Gastrocnemius medialis (tissue), 4 donors: ENCODE results near the gene CEACAM3. TPM values are rescaled to one million over a fixed set of nuclear protein-coding genes. Genes with fewer than 3 reads are reported as not detected.

Experiments used
- ATAC-seq, 2 donors: fragments of 150-250 bp; one replicate each; pipeline ENCODE4 v1.9.1; 2016
- DNase-seq, 2 donors: peaks; one replicate each; pipeline ENCODE4 v3.0.0-alpha.2; 2019
- H3K27ac ChIP-seq, 4 donors: fragments of 200-600 bp; sonication (generic); 1 replicate in 1 of 4; 2 replicates in 3 of 4; pipeline ENCODE4 v1.5.1; 2016 to 2018; ENCODE audit warnings: mild to moderate bottlenecking in 2 of 4, moderate library complexity in 1 of 4
- H3K27me3 ChIP-seq, 3 donors: fragments of 200-600 bp; sonication (generic) in 2 of 3; 1 replicate in 1 of 3; 2 replicates in 2 of 3; pipeline versions ENCODE4 v1.5.1 to v1.6.0; 2016 to 2019; ENCODE audit warnings: mild to moderate bottlenecking in 1 of 3, moderate library complexity in 1 of 3
- H3K36me3 ChIP-seq, 2 donors: fragments of 200-600 bp; sonication (generic) in 1 of 2; one replicate each; pipeline ENCODE4 v1.5.1; 2017 to 2018
- H3K4me1 ChIP-seq, 2 donors: fragments of 200-600 bp; sonication (generic) in 1 of 2; one replicate each; pipeline ENCODE4 v1.5.1; 2016 to 2017; ENCODE audit warnings: mild to moderate bottlenecking in 2 of 2
- H3K4me3 ChIP-seq, 4 donors: fragments of 200-600 bp; sonication (generic) in 3 of 4; 1 replicate in 1 of 4; 2 replicates in 3 of 4; pipeline ENCODE4 v1.5.1; 2016 to 2019; ENCODE audit warnings: mild to moderate bottlenecking in 2 of 4
- H3K9me3 ChIP-seq, 3 donors: fragments of 200-600 bp; sonication (generic) in 2 of 3; 1 replicate in 1 of 3; 2 replicates in 2 of 3; pipeline ENCODE4 v1.5.1; 2016 to 2019
- CTCF ChIP-seq, 5 experiments: fragments of 450-650 bp in 3 of 5; fragments of 200-600 bp in 2 of 5; sonication (generic) in 2 of 5; IDR thresholded peaks in 4 of 5; conservative IDR thresholded peaks in 1 of 5; 1 replicate in 4 of 5; 2 replicates in 1 of 5; pipeline ENCODE4 v1.5.1; 2016 to 2019; ENCODE audit warnings: antibody characterized with exemption in 5 of 5, mild to moderate bottlenecking in 3 of 5, moderate library complexity in 3 of 5
- POLR2A ChIP-seq, 2 donors: fragments of 450-650 bp; IDR thresholded peaks; one replicate each; pipeline ENCODE4 v1.6.1; 2017; ENCODE audit warnings: antibody characterized with exemption in 2 of 2, mild to moderate bottlenecking in 2 of 2, moderate library complexity in 2 of 2
- in situ Hi-C, 4 donors: fragments of 200-750 bp; cut with MboI; loops; one replicate each; pipeline versions ENCODE4 v1.15.0 to v1.8.0; 2017; ENCODE audit warnings: low sequenced_read_pairs in 4 of 4
- intact Hi-C: fragments of 100-400 bp; cut with DNase I; formaldehyde crosslinking; loops from one replicate; pipeline ENCODE4 v1.15.1; 2023; ENCODE audit warnings: low total_unique reads
- total RNA-seq, 4 donors: library from RNA; depleted of rRNA; stranded (reverse); fragments of >200 nt; gene quantifications; one replicate each; pipeline versions ENCODE4 v1.1.0 to v1.2.3, GENCODE V29; 2016

CEACAM3 gene
- total RNA-seq, 4 donors from 2014 or later = not detected

- ATAC-seq (no peak), DNase-seq (no peak)
- H3K27ac ChIP-seq = no peak overlapping the region
- H3K4me1 ChIP-seq = no peaks in the 10 kb centered on the region
- in situ Hi-C loops (no loop called here), intact Hi-C loops (no loop called here)
- TF ChIP-seq POLR2A (IDR thresholded peaks at IDR 0.05) (no peak), CTCF (IDR thresholded peaks at IDR 0.05 in 4 of 5, conservative IDR thresholded peaks at IDR 0.05 in 1 of 5) (no peak)
- no peak overlapping the region for H3K4me3 ChIP-seq
- no peaks in the 10 kb centered on the region for H3K27me3 ChIP-seq
- H3K9me3 ChIP-seq = no peaks in the 10 kb centered on the region
- H3K36me3 ChIP-seq = no peaks in the 10 kb centered on the region
Measured at GRCh38 chr19:41799444-41800000, 3.1 kb downstream of the CEACAM3 start.

GRCh38 chr19:41801031-41801430 is 4.6 kb downstream of the CEACAM3 start:
- Histone ChIP-seq H3K4me1 (no peaks in the 10 kb centered on the region), H3K9me3 (no peaks in the 10 kb centered on the region), H3K36me3 (no peaks in the 10 kb centered on the region), H3K27me3 (no peaks in the 10 kb centered on the region), H3K4me3 (no peak overlapping the region), H3K27ac (no peak overlapping the region)
- TF ChIP-seq POLR2A (IDR thresholded peaks at IDR 0.05) (no peak), CTCF (IDR thresholded peaks at IDR 0.05 in 4 of 5, conservative IDR thresholded peaks at IDR 0.05 in 1 of 5) (no peak)
- intact Hi-C loops (no loop called here), in situ Hi-C loops (no loop called here)
- ATAC-seq (no peak), DNase-seq (no peak)

- Histone ChIP-seq H3K27me3 (no peaks in the 10 kb centered on the region), H3K36me3 (no peaks in the 10 kb centered on the region), H3K27ac (no peak overlapping the region), H3K4me3 (no peak overlapping the region), H3K4me1 (no peaks in the 10 kb centered on the region), H3K9me3 (no peaks in the 10 kb centered on the region)
- DNase-seq (no peak), ATAC-seq (no peak)
- intact Hi-C loops = no loop called here
- in situ Hi-C loops = no loop called here
- TF ChIP-seq CTCF (IDR thresholded peaks at IDR 0.05 in 4 of 5, conservative IDR thresholded peaks at IDR 0.05 in 1 of 5) = no peak
- no peak for TF ChIP-seq POLR2A (IDR thresholded peaks at IDR 0.05)
Measured at GRCh38 chr19:41801792-41802211, 5.4 kb downstream of the CEACAM3 start.

GRCh38 chr19:41802770-41803169 is 6.4 kb downstream of the CEACAM3 start:
- Histone ChIP-seq H3K4me3 (no peak overlapping the region), H3K36me3 (no peaks in the 10 kb centered on the region), H3K27me3 (no peaks in the 10 kb centered on the region), H3K9me3 (no peaks in the 10 kb centered on the region), H3K4me1 (no peaks in the 10 kb centered on the region), H3K27ac (no peak overlapping the region)
- TF ChIP-seq POLR2A (IDR thresholded peaks at IDR 0.05) (no peak), CTCF (IDR thresholded peaks at IDR 0.05 in 4 of 5, conservative IDR thresholded peaks at IDR 0.05 in 1 of 5) (no peak)
- ATAC-seq (no peak), DNase-seq (no peak)
- intact Hi-C loops (no loop called here), in situ Hi-C loops (no loop called here)

- H3K9me3 ChIP-seq = no peaks in the 10 kb centered on the region
- H3K27me3 ChIP-seq = no peaks in the 10 kb centered on the region
- H3K36me3 ChIP-seq = no peaks in the 10 kb centered on the region
- TF ChIP-seq CTCF (IDR thresholded peaks at IDR 0.05 in 4 of 5, conservative IDR thresholded peaks at IDR 0.05 in 1 of 5) = no peak
- no peak for TF ChIP-seq POLR2A (IDR thresholded peaks at IDR 0.05)
- H3K27ac ChIP-seq = no peak overlapping the region
- intact Hi-C loops = no loop called here
- DNase-seq (no peak), ATAC-seq (no peak)
- no peaks in the 10 kb centered on the region for H3K4me1 ChIP-seq
- no peak overlapping the region for H3K4me3 ChIP-seq
- in situ Hi-C loops = no loop called here
Measured at GRCh38 chr19:41804336-41804735, 7.9 kb downstream of the CEACAM3 start.
